GM18909 (cell line): ENCODE data around the gene CD300LF.

Experiments
- ATAC-seq: cut with Tn5 transposase; IDR thresholded peaks from one replicate; pipeline ENCODE4 v1.9.1; 2021; ENCODE audit warnings: mild to moderate bottlenecking; ENCODE audit not compliant: unreplicated experiment, poor library complexity

CD300LF gene

DNA sequence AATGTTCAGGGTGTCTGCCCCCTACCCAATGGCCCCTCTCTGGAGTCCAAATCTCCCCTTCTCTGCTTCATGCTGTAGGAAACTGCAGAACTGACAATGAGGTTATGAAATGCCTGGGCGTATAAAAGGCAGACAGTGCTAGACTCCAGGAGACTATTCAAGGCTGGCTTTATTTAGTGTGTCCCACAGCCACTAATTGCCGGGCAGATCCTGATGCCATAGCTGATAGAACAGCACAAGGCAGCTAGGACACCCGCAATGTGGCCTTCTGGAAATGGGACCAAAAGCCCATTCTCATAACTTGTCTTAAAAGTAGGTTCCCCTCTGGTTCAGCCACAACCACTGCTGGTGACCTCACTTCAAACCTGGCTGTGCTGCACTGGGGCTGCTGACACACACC lies 60.7 kb downstream of the CD300LF start:
- ATAC-seq, result no peak

DNA sequence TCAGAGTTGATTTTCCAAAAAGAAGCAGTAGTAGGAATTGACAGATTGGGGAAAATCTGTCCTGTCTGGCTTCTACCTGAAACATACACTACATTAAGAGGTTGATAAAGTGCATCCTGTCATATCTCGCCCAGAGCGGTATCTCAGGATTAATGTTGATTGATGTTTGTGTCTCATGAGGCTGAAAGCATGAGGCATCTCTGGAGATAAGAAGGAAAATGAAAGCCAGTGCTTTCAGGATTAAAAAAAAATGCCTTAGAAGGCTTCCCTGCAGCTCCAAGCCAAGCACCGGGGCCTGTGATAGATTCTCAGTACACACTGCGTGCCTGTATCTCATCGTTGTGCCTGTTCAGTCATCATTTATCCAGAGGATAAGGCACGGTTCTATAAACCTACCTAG lies 62.8 kb downstream of the CD300LF start:
- ATAC-seq, result no peak

DNA sequence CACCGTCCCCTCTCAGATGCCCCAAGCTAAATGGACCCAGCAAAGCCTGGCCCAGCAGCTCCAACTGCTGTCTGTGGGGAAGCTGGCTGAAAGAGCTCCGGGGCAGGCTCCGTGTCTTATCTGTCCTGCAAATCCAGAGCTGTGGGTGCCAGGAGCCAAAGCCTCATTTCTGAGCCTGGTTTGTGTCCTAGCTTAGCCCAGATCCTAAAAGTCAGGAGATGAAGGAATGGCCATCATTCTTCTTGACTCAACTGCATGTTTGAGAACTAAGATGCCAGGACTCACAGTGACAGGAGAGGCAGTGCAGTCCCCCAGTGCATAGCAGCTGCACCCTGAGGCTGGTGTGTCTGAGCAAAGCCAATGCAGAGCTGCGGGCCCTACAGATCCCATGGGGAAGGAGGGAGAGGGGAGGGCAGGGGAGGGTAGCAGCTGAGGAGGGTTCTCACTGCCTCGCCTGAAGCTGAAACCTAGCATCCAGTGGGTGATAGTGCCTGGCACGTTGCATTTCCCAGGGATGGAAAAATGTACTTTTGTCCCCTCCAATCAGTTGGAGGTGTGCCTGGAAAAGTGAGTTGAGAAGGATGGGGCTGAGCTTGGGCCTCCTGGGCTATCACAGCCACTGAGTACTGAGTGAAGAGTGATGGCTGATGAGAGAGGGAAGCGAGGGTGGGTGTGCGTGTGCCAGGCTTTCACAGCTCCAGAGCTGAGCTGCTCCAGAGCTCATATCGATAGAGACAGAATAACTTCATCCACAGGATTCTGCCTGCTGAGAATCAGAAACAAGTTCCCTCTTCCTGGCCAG lies 64.7 kb downstream of the CD300LF start:
- ATAC-seq, result no peak

DNA sequence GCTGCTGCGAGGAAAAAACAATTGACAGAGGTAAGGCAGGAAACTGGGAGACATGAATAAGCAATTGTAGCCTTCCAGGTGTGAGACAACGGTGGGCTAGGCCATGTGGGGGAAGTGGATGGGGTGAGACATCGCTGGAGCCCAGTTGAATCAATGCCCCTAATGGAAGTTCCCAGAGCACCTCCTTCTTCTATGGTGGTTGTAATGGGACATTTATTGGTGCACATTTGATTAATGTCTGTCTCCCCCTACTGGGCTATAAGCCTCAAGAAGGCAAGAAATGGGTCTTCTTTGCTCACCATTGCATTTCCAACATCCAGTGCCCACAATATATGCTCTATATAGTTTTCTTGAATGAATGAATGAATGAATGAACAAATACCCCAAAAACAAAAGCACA lies 66.5 kb downstream of the CD300LF start:
- ATAC-seq, result no peak

DNA sequence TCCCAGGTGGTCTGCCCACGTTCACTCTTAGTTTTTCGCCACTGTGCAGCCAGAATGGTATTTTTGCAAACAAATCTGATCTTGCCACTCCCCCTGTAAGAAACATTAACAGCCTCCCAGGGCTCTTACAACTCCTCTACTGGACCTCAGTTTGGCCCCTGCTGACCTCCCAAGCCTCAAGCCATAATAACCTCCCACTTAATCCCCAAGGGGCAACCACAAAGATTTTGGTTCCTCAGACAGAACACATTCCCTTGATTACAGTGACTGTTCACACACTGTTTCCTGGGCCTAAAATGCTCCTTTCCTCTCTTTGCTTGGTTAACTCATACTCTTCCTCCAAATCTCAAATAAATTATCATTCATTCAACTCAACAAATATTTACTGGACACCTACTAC lies 67.7 kb downstream of the CD300LF start:
- no peak for ATAC-seq

DNA sequence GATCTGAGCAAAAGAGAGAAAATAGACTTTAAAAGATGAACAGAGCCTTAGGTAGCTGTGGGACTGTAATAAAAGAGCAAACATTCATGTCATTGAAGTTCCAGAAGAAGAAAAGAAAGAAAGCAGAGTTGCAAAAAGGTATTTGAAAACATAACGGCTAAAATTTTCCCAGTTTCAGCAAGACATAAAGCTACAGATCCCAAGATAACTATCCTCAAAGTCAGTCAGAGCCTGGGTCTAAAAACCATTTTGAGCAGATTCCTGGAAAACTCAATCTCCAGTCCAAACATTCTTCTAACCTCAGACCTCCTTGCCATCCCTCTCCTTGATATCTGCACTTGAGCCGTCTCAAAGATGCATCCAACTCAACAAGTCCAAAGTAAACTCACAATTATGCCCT lies 68.3 kb downstream of the CD300LF start:
- ATAC-seq, result no peak
